Lower lobe of right lung (tissue), 2 donors: Measurements from ENCODE around the gene TBX4. TPM values are rescaled to one million over a fixed set of nuclear protein-coding genes. Genes with fewer than 3 reads are reported as not detected.
"Not testable (repeated sequence)": the region's sequence is repeated elsewhere in the genome, so short reads cannot be mapped to it uniquely, and the experiment has no call there.

Experiments
- ATAC-seq, 2 donors: fragments of 200-7000 bp; cut with Tn5 transposase; one replicate each; pipeline ENCODE4 v1.9.1; 2020 to 2022; ENCODE audit warnings: mild to moderate bottlenecking in 2 of 2, moderate library complexity in 2 of 2
- DNase-seq: peaks from one replicate; pipeline ENCODE4 v3.0.0-alpha.2; 2020
- H3K27ac ChIP-seq: fragments of 200-600 bp; one replicate; pipeline ENCODE4 v1.8.0; 2022
- H3K27me3 ChIP-seq: fragments of 200-600 bp; one replicate; pipeline ENCODE4 v1.8.0; 2022; ENCODE audit warnings: low read depth
- H3K36me3 ChIP-seq: fragments of 200-600 bp; one replicate; pipeline ENCODE4 v1.8.0; 2022; ENCODE audit warnings: mild to moderate bottlenecking
- H3K4me1 ChIP-seq: fragments of 200-600 bp; one replicate; pipeline ENCODE4 v1.8.0; 2022
- H3K4me3 ChIP-seq: fragments of 200-600 bp; one replicate; pipeline ENCODE4 v1.8.0; 2022; ENCODE audit warnings: mild to moderate bottlenecking
- H3K9me3 ChIP-seq: fragments of 200-600 bp; one replicate; pipeline ENCODE4 v1.8.0; 2022
- CTCF ChIP-seq: fragments of 200-600 bp; IDR thresholded peaks from one replicate; pipeline ENCODE4 v1.8.0; 2022; ENCODE audit warnings: antibody characterized with exemption, mild to moderate bottlenecking
- intact Hi-C: fragments of 100-400 bp; cut with DNase I; formaldehyde crosslinking; loops from one replicate; pipeline ENCODE4 v1.11.0; 2022
- total RNA-seq: library from RNA; stranded (reverse); fragmentation: NEBNext Ultra II Directional; extraction: Animal tissue kit (Norgen Biotek cat#: 25700); gene quantifications from one replicate; pipeline ENCODE4 v1.2.1, GENCODE V29; 2021
- donor health status: DM: no; HTN: yes; CAD: no; lungs with severe emphysema.

The TBX4 gene
- total RNA-seq, 1 donor from 2014 or later: 22.3 TPM

- DNase-seq: no peak
Measured at GRCh38 chr17:61519139-61519538, 66.9 kb downstream of the TBX4 start.

GRCh38 chr17:61519754-61520440 lies 67.7 kb downstream of the TBX4 start:
- Histone ChIP-seq H3K9me3 (no peaks in the 10 kb centered on the region), H3K27ac (no peak overlapping the region), H3K4me3 (no peak overlapping the region), H3K4me1 (no peaks in the 10 kb centered on the region), H3K36me3 (no peaks in the 10 kb centered on the region), H3K27me3 (peaks cover 4% of the 10 kb centered on the region)
- DNase-seq (no peak), ATAC-seq (no peak)
- no peak for TF ChIP-seq CTCF
- intact Hi-C loops: no loop called here

More at GRCh38 chr17:61519139-61519538, 66.9 kb downstream of the TBX4 start:
- intact Hi-C loops: no loop called here
- no peaks in the 10 kb centered on the region for H3K4me1 ChIP-seq
- no peak overlapping the region for H3K27ac ChIP-seq
- no peaks in the 10 kb centered on the region for H3K36me3 ChIP-seq
- no peak for TF ChIP-seq CTCF
- H3K4me3 ChIP-seq: no peak overlapping the region
- no peaks in the 10 kb centered on the region for H3K27me3 ChIP-seq
- ATAC-seq: no peak
- H3K9me3 ChIP-seq: no peaks in the 10 kb centered on the region

- no peaks in the 10 kb centered on the region for H3K9me3 ChIP-seq
- no peak overlapping the region for H3K4me3 ChIP-seq
- ATAC-seq: no peak
- no peaks in the 10 kb centered on the region for H3K36me3 ChIP-seq
- no peak for TF ChIP-seq CTCF
- intact Hi-C loops: no loop called here
- H3K27me3 ChIP-seq: peaks cover 8% of the 10 kb centered on the region
- DNase-seq: no peak
- no peak overlapping the region for H3K27ac ChIP-seq
- no peaks in the 10 kb centered on the region for H3K4me1 ChIP-seq
Measured at GRCh38 chr17:61520897-61521296, 68.7 kb downstream of the TBX4 start.

DNA sequence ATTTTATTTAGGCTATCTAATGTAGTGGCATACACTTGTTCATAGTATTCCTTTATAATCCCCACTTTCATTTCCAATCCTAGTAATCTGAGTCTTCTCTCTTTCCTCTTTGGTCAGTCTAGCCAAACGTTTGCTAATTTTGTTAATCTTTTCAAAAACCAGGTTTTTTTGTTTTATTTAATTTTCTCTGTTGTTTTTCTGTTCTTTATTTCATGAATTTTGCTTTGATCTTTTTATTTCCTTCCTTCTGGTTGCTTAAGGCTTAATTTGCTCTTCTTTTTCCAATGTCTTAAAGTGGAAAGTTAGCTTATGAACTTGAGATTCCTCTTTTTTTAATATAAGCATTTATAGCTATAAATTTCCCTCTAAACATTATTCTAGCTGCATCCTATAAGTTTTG lies 69.9 kb downstream of the TBX4 start:
- Histone ChIP-seq H3K9me3 (no peaks in the 10 kb centered on the region), H3K27me3 (peaks cover 8% of the 10 kb centered on the region), H3K36me3 (no peaks in the 10 kb centered on the region), H3K4me1 (no peaks in the 10 kb centered on the region), H3K4me3 (no peak overlapping the region), H3K27ac (no peak overlapping the region)
- no peak for TF ChIP-seq CTCF
- intact Hi-C loops: no loop called here
- ATAC-seq (no peak), DNase-seq (no peak)

GRCh38 chr17:61524319-61524718 lies 72.1 kb downstream of the TBX4 start:
- no peak for TF ChIP-seq CTCF
- ATAC-seq (no peak), DNase-seq (no peak)
- intact Hi-C loops: no loop called here
- Histone ChIP-seq H3K36me3 (no peaks in the 10 kb centered on the region), H3K4me1 (no peaks in the 10 kb centered on the region), H3K9me3 (no peaks in the 10 kb centered on the region), H3K27me3 (peaks cover 8% of the 10 kb centered on the region), H3K27ac (no peak overlapping the region), H3K4me3 (no peak overlapping the region)

GRCh38 chr17:61527441-61527840 lies 75.2 kb downstream of the TBX4 start:
- H3K27ac ChIP-seq, intact Hi-C loops, DNase-seq, H3K36me3 ChIP-seq, H3K4me1 ChIP-seq, ATAC-seq, H3K9me3 ChIP-seq, H3K27me3 ChIP-seq, H3K4me3 ChIP-seq: not testable (repeated sequence)
